D721Med (cell line): ENCODE results near the gene RNF223.

Experiments used
- DNase-seq: peaks from one replicate; pipeline ENCODE4 v3.0.0; 2011; ENCODE audit warnings: low spot score; ENCODE audit not compliant: insufficient read length
- FAIRE-seq: peaks from 2 replicates; lab custom pipeline; 2011; peaks lifted over from hg19 to GRCh38; lab: Jason Lieb, UNC
- TF ChIP-seq, protein P1 (sequence below): IDR thresholded peaks from 2 replicates; pipeline ENCODE4 v1.5.1; 2012; ENCODE audit warnings: mild to moderate bottlenecking, control low read depth; ENCODE audit not compliant: insufficient read depth; ENCODE audit errors: missing control alignments

Gene RNF223

GRCh38 chr1:1089731-1090423 is 15.8 kb upstream of the RNF223 start:
- no peak for DNase-seq
- TF ChIP-seq, protein P1, sequence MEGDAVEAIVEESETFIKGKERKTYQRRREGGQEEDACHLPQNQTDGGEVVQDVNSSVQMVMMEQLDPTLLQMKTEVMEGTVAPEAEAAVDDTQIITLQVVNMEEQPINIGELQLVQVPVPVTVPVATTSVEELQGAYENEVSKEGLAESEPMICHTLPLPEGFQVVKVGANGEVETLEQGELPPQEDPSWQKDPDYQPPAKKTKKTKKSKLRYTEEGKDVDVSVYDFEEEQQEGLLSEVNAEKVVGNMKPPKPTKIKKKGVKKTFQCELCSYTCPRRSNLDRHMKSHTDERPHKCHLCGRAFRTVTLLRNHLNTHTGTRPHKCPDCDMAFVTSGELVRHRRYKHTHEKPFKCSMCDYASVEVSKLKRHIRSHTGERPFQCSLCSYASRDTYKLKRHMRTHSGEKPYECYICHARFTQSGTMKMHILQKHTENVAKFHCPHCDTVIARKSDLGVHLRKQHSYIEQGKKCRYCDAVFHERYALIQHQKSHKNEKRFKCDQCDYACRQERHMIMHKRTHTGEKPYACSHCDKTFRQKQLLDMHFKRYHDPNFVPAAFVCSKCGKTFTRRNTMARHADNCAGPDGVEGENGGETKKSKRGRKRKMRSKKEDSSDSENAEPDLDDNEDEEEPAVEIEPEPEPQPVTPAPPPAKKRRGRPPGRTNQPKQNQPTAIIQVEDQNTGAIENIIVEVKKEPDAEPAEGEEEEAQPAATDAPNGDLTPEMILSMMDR = no peak
- FAIRE-seq = no peak

GRCh38 chr1:1088801-1089680 is 14.9 kb upstream of the RNF223 start:
- TF ChIP-seq, protein P1 = no peak

GRCh38 chr1:1088029-1088800 is 14.1 kb upstream of the RNF223 start:
- TF ChIP-seq, protein P1 = no peak
- no peak for DNase-seq
- FAIRE-seq = no peak

More at GRCh38 chr1:1088801-1089680, 14.9 kb upstream of the RNF223 start:
- no peak for FAIRE-seq
- no peak for DNase-seq

DNA sequence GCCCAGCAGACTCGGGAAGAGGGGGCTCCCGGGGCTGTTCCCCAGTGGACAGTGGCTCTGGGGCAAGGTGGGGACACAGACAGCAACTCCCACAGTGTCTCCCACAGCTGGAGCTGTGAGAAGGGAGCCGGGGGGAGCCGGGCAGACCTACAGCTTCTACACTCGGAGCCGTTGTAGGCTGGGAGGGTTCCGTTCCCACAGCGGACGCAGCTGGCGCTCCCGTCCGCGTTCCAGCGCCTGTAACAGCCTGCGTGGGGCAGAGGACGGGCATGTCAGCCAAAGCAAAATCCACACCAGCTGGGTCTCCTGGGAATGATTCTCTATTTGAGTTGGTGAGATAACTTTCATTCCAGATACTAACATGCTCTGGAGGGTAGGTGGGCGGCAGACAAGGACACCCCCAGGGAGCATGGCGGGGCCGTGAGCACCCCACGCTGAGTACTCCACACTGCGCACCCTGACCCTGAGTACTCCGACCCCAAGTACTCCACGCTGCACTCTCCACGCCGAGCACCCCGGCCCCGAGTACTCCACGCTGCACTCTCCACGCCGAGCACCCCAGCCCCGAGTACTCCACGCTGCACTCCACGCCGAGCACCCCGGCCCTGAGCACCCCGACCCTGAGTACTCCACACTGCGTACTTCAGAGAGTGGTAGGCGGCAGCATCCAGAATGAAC is 13.4 kb upstream of the RNF223 start:
- TF ChIP-seq, protein P1 = no peak
- FAIRE-seq (no peak), DNase-seq (no peak)

DNA sequence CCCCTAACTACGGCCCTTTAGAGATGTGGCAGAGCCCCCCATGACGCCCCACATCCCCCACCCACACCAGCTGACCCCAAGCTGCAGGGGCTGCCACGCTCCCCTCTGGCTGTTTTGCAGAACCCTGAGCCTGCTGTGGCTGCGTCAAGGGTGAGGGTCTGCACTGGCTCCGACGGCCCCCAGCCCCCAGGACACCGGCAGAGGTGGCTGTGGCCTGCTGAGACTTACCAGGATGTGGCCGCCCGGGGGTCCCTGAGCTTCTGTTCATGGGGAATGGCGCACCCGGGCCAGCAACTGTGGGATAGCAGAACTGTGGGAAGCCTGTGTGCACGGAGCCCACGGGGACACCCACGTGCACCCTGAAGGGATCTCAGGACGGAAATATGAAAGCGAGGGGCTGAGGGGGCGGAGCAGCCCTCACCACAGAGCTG is 12.8 kb upstream of the RNF223 start:
- no peak for DNase-seq
- TF ChIP-seq, protein P1 = no peak
- FAIRE-seq = no peak
